ENCODE results near the gene PPP2R1B. TPM values are rescaled to one million over a fixed set of nuclear protein-coding genes. Genes with fewer than 3 reads are reported as not detected.

Gene PPP2R1B
- total and polyA plus RNA-seq, 2 of the 8 experiments (the other 6 are each of a cell fraction or from before 2014, with no cell fraction given): 25.8 to 87.0 TPM

GRCh38 chr11:111796696-111797095, 30.5 kb upstream of the PPP2R1B start:
- no peak overlapping the region for H4K5ac ChIP-seq (ENCODE audit: insufficient read length, low read depth, low read length)
- H3K36me3 ChIP-seq (ENCODE audit: control insufficient read depth in 2 of 4, insufficient read depth in 4 of 4, low read length in 3 of 4): no peaks in the 10 kb centered on the region
- no peak overlapping the region for H2BK15ac ChIP-seq (ENCODE audit: low read length)
- no peaks in the 10 kb centered on the region for H3K4me1 ChIP-seq (replicated peaks in 1 of 4; ENCODE audit: control insufficient read depth in 3 of 4, insufficient read depth in 4 of 4, low read length in 3 of 4)
- H3K4me3 ChIP-seq (ENCODE audit: extremely low read depth in 1 of 4, insufficient read depth in 2 of 4, low read depth in 3 of 4, low read length in 4 of 4): no peak overlapping the region
- peaks cover 0 to 1% (median 0%) of the 10 kb centered on the region in 4 experiments; a peak in 1 of 7 replicates for H3K27me3 ChIP-seq (replicated peaks in 1 of 4; ENCODE audit: control insufficient read depth in 3 of 4, extremely low read depth in 1 of 4, insufficient read depth in 3 of 4, low read length in 3 of 4)
- H3K27ac ChIP-seq (ENCODE audit: low read depth, low read length): no peak overlapping the region
- no peak overlapping the region for H2BK20ac ChIP-seq (ENCODE audit: low read length)
- ChIA-PET POLR2A (ENCODE audit: partially characterized antibody) (interaction anchor here (1.1 kb wide), 1 partner anchor 30 kb away, joined by 4 read pairs; the partner anchor contains the start of gene PPP2R1B), CTCF (ENCODE audit: partially characterized antibody) (interaction anchor here (1.0 to 2.7 kb wide), 4 partner anchors 20 to 45 kb away, joined by 4 to 11 read pairs (median 4); no protein-coding TSS in a partner anchor)
- no peaks in the 10 kb centered on the region for H4K20me1 ChIP-seq (replicated peaks in 1 of 2; ENCODE audit: control insufficient read depth in 1 of 2, insufficient read depth in 2 of 2, low read length in 2 of 2)
- no peaks in the 10 kb centered on the region for H3K79me2 ChIP-seq (ENCODE audit: control insufficient read depth in 1 of 2, insufficient read depth in 2 of 2, low read length in 2 of 2)
- FAIRE-seq (no peak), DNase-seq (ENCODE audit: low read depth in 1 of 2, low spot score in 2 of 2) (no peak)
- no peak overlapping the region for H2AFZ ChIP-seq (ENCODE audit: low read length)
- H4K8ac ChIP-seq (ENCODE audit: extremely low read depth, insufficient read depth, low read length): no peak overlapping the region
- H3K18ac ChIP-seq (ENCODE audit: extremely low read depth, low read length): no peak overlapping the region
- no peak overlapping the region for H2AK5ac ChIP-seq (ENCODE audit: low read depth, low read length)
- H3K9me3 ChIP-seq (ENCODE audit: insufficient read depth in 2 of 2, low read depth in 1 of 2, low read length in 1 of 2): no peaks in the 10 kb centered on the region
- H4K91ac ChIP-seq (replicated peaks; ENCODE audit: insufficient read length, low read length): no peak overlapping the region
- WGBS, 2 experiments (ENCODE audit: extremely low coverage in 1 of 2, insufficient coverage in 1 of 2, insufficient read length in 1 of 2, insufficient replicate concordance in 2 of 2, low coverage in 1 of 2, low lambda C conversion rate in 2 of 2, missing lambda C conversion rate in 1 of 2): 89% methylated on average over 3 of the region's 3 CpGs; no CpG with 5 or more reads in 1 of the 2 experiments
- no peak overlapping the region for H3K56ac ChIP-seq (replicated peaks; ENCODE audit: insufficient read length, low read depth, low read length)
- no peak overlapping the region for H2BK5ac ChIP-seq (ENCODE audit: low read depth, low read length)
- no peaks in the 10 kb centered on the region; the same call in 1 of the 2 replicates for H3K23me2 ChIP-seq (ENCODE audit: low read depth, low read length)
- H3K14ac ChIP-seq (ENCODE audit: insufficient read length): no peak overlapping the region
- no peak overlapping the region for H3K9ac ChIP-seq (replicated peaks in 1 of 4; ENCODE audit: extremely low read depth in 1 of 4, low read depth in 3 of 4, low read length in 3 of 4)
- no peak overlapping the region for H3K4ac ChIP-seq (replicated peaks; ENCODE audit: insufficient read length, low read depth, low read length)
- no peak overlapping the region for H2BK120ac ChIP-seq (replicated peaks; ENCODE audit: low read depth, low read length)
- no peak overlapping the region for H3K4me2 ChIP-seq (ENCODE audit: insufficient read depth in 1 of 2, low read depth in 2 of 2, low read length in 2 of 2)
- H3K79me1 ChIP-seq (ENCODE audit: low read depth, low read length): no peaks in the 10 kb centered on the region
- no peak overlapping the region for H2BK12ac ChIP-seq (ENCODE audit: low read depth, low read length)
- H3K23ac ChIP-seq (ENCODE audit: insufficient read length): no peak overlapping the region
- no peak for TF ChIP-seq JUN (IDR thresholded peaks at IDR 0.05; ENCODE audit: low read depth, low read length)
- TF ChIP-seq, protein P1, sequence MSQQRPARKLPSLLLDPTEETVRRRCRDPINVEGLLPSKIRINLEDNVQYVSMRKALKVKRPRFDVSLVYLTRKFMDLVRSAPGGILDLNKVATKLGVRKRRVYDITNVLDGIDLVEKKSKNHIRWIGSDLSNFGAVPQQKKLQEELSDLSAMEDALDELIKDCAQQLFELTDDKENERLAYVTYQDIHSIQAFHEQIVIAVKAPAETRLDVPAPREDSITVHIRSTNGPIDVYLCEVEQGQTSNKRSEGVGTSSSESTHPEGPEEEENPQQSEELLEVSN (IDR thresholded peaks at IDR 0.05): no peak
- TF ChIP-seq RXRA (IDR thresholded peaks at IDR 0.05; ENCODE audit: insufficient read depth, low read depth, low read length): no peak
- no peak for TF ChIP-seq MAX (IDR thresholded peaks at IDR 0.05)
- TF ChIP-seq CHD2 (IDR thresholded peaks at IDR 0.05; ENCODE audit: low read length): no peak
- no peak for TF ChIP-seq NANOG (IDR thresholded peaks at IDR 0.05; ENCODE audit: insufficient read depth, low read depth, low read length, poor library complexity, severe bottlenecking)
- no peak for TF ChIP-seq EZH2 (IDR thresholded peaks at IDR 0.05; ENCODE audit: low read depth, low read length, severe bottlenecking)
- TF ChIP-seq PHF8 (conservative IDR thresholded peaks at IDR 0.05; ENCODE audit: low read depth, low read length): no peak
- no peak for TF ChIP-seq POLR2A (IDR thresholded peaks at IDR 0.05; ENCODE audit: control extremely low read depth in 1 of 2, low read depth in 2 of 2, low read length in 2 of 2)

Measured in H1 (cell line).